Measurements from ENCODE around the gene PTPRN2.
"Not testable (repeated sequence)": the region's sequence is repeated elsewhere in the genome, so short reads cannot be mapped to it uniquely, and the experiment has no call there.

The PTPRN2 gene

GRCh38 chr7:157599491-157599890, 988.1 kb downstream of the PTPRN2 start:
- DNase-seq, result no peak

GRCh38 chr7:157597562-157597961, 990.1 kb downstream of the PTPRN2 start:
- no peak for DNase-seq

GRCh38 chr7:157596881-157597280, 990.7 kb downstream of the PTPRN2 start:
- DNase-seq, result no peak

GRCh38 chr7:157596471-157596870, 991.2 kb downstream of the PTPRN2 start:
- DNase-seq, result no peak

- DNase-seq, result no peak
Measured at GRCh38 chr7:157596026-157596425, 991.6 kb downstream of the PTPRN2 start.

GRCh38 chr7:157595086-157595855, 992.4 kb downstream of the PTPRN2 start:
- DNase-seq, result no peak

- DNase-seq, result no peak
Measured at GRCh38 chr7:157594306-157594705, 993.3 kb downstream of the PTPRN2 start.

- DNase-seq, result no peak
Measured at GRCh38 chr7:157593541-157593940, 994.1 kb downstream of the PTPRN2 start.

- not testable (repeated sequence) for DNase-seq
Measured at GRCh38 chr7:157592636-157593320, 994.8 kb downstream of the PTPRN2 start.

- DNase-seq, result no peak
Measured at GRCh38 chr7:157590526-157590925, 997.1 kb downstream of the PTPRN2 start.

GRCh38 chr7:157589680-157590079, 997.9 kb downstream of the PTPRN2 start:
- DNase-seq, result no peak

GRCh38 chr7:157587805-157588560, 999.6 kb downstream of the PTPRN2 start:
- no peak for DNase-seq

GRCh38 chr7:157587051-157587804, 1000.4 kb downstream of the PTPRN2 start:
- no peak for DNase-seq

GRCh38 chr7:157586426-157586955, 1001.1 kb downstream of the PTPRN2 start:
- no peak for DNase-seq

GRCh38 chr7:157585113-157585861, 1002.3 kb downstream of the PTPRN2 start:
- no peak for DNase-seq

- DNase-seq, result no peak
Measured at GRCh38 chr7:157584420-157584819, 1003.2 kb downstream of the PTPRN2 start.

GRCh38 chr7:157581740-157582139, 1005.9 kb downstream of the PTPRN2 start:
- no peak for DNase-seq

- no peak for DNase-seq
Measured at GRCh38 chr7:157580324-157580723, 1007.3 kb downstream of the PTPRN2 start.

- DNase-seq, result no peak
Measured at GRCh38 chr7:157579425-157579824, 1008.2 kb downstream of the PTPRN2 start.

GRCh38 chr7:157577796-157578339, 1009.8 kb downstream of the PTPRN2 start:
- no peak for DNase-seq

GRCh38 chr7:157577061-157577460, 1010.6 kb downstream of the PTPRN2 start:
- DNase-seq, result no peak

- no peak for DNase-seq
Measured at GRCh38 chr7:157576415-157576814, 1011.2 kb downstream of the PTPRN2 start.
